Urinary bladder (tissue), 4 donors: Measurements from ENCODE around the gene HRCT1. TPM values are rescaled to one million over a fixed set of nuclear protein-coding genes. Genes with fewer than 3 reads are reported as not detected.

Source experiments
- DNase-seq: peaks from one replicate; pipeline ENCODE4 v3.0.0-alpha.2; 2015; ENCODE audit errors: extremely low spot score
- H3K27ac ChIP-seq: one replicate; pipeline ENCODE4 v1.5.1; 2013; ENCODE audit warnings: low read depth, mild to moderate bottlenecking, moderate library complexity
- H3K36me3 ChIP-seq: one replicate; pipeline ENCODE4 v1.6.1; 2013; ENCODE audit warnings: mild to moderate bottlenecking, moderate library complexity; ENCODE audit not compliant: insufficient read depth
- H3K4me1 ChIP-seq: one replicate; pipeline ENCODE4 v1.6.1; 2013; ENCODE audit warnings: mild to moderate bottlenecking, moderate library complexity; ENCODE audit not compliant: insufficient read depth
- H3K4me3 ChIP-seq: one replicate; pipeline ENCODE4 v1.5.1; 2013; ENCODE audit warnings: low read depth, low read length
- WGBS: extraction: QIAGEN DNeasy Blood & Tissue Kit; methylation state at CpG from one replicate; pipeline ENCODE4 v1.1.7; 2013; 5-methylcytosine and 5-hydroxymethylcytosine counted together
- polyA plus RNA-seq: library from polyadenylated mRNA; stranded (reverse); fragments of 200-250 nt; gene quantifications from one replicate; pipeline ENCODE4 v1.2.3, GENCODE V29; 2013
- total RNA-seq: library from RNA; depleted of rRNA; stranded (reverse); fragments of >200 nt; gene quantifications from one replicate; pipeline ENCODE4 v1.2.3, GENCODE V29; 2014
- donor health status: healthy with polysubstance abuse.
- donor health status: healthy.

Gene HRCT1
- total and polyA plus RNA-seq, 2 donors = 0.42 to 15.8 TPM

DNA sequence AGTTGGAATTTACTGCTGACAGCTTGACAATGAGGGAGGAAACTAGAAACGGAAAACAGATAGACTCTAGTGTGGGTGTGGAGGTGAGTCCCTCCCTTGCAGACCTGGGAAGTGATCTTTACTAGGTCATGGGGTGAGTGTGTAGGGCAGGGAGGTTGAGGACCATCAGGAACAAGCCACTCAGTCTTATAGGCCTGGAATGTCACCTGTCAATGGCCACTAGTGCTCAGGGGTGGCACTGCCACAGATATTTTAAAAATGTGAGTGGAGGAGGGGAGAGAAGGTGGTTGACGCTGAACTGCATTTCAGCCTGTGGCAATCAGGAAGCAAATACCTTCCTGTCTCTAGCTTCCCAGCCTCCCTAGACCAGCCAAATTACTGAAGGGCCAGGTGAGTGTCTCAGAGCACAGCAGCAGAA is 42.9 kb downstream of the HRCT1 start:
- no peak for DNase-seq
- WGBS = 38% methylated on average over 2 of the region's 2 CpGs
- H3K27ac ChIP-seq = no peak overlapping the region

DNA sequence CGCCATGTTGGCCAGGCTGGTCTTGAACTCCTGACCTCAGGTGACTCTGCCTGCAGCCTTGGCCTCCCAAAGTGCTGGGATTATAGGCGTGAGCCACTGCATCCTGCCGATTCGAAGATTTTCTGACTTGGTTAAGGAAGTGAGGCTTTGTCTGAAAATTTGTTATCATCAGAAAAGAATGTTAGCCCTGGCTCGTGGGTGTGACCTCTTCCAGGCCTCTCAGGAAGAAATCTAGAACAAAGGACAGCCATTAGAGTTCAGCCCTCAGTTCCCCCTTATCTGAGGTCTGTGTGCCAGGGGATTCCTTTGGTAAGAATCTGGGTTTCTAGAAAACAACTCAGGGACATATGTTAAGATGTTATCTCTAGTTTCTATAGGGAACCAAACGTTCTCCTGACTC is 45.7 kb downstream of the HRCT1 start:
- WGBS = 51% methylated on average over 6 of the region's 6 CpGs

More for the DNA sequence above, 42.9 kb downstream of the HRCT1 start:
- Histone ChIP-seq H3K4me1 (no peaks in the 10 kb centered on the region), H3K4me3 (no peak overlapping the region), H3K36me3 (no peaks in the 10 kb centered on the region)

DNA sequence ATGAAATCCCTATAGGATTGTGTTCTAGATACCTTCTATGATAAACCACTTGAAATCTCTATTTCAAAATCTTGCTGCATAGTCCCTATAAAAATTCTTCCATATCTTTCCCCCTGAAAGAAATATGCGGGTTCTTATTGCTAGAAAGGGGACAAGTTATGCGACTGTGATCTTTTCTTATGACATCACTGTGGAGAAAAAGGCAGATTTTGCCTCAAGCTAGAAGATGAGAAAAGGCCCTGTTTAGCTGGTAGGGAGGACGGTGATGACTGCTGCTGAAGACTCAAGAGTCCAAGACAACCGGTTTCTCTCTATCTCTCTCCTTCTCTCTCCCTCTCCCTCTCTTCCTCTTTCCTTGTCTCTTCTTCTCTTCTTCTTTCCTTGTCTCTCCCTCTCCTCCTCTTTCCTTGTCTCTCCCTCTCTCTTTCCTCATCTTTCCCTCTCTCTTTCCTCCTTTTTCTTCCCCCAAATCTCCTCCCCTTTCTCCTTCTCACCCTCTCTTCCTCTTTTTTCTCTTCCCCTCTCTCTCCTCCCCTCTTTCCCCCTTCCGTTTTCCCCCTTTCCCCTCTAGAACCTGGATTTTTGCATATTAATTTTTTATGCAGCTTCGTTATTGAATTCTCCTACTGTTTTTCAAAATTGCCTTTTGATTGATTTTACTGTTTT is 46.7 kb downstream of the HRCT1 start:
- DNase-seq = no peak
- Histone ChIP-seq H3K4me3 (no peak overlapping the region), H3K36me3 (no peaks in the 10 kb centered on the region), H3K27ac (no peak overlapping the region), H3K4me1 (no peaks in the 10 kb centered on the region)
- WGBS = 66% methylated on average over 6 of the region's 6 CpGs

More for the DNA sequence above, 45.7 kb downstream of the HRCT1 start:
- Histone ChIP-seq H3K27ac (no peak overlapping the region), H3K36me3 (no peaks in the 10 kb centered on the region), H3K4me3 (no peak overlapping the region), H3K4me1 (no peaks in the 10 kb centered on the region)
- DNase-seq = no peak

DNA sequence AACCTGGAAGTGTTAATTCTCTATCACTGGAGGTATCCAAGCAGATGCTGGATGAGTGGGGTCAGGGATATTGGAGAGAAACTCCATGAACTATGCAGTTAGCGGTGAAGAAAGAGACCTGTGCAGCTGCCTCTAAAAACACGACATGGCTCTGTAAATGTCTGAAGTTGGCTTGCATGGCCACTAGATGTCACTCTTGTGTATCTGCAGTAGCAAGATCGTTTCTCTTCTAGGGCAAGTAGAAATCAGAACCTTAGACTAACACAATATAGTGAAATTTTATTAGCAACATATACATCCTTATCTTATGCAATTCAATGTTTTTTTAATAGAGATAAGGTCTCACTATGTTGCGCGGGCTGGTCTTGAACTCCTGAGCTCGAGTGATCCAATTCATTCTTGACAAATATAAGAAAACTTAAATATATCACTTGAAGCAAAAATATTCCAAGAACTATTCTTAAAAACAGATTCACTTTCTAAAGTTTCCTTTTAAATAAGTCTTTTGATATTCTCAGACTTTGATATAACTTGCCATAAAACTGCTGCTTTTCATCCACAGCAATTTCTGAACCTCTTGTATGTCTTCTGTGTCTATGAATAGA is 49.0 kb downstream of the HRCT1 start:
- 6% methylated on average over 6 of the region's 6 CpGs for WGBS
- H3K4me3 ChIP-seq = no peak overlapping the region
- H3K27ac ChIP-seq = no peak overlapping the region
- DNase-seq = peak; percentile 23
- no peaks in the 10 kb centered on the region for H3K36me3 ChIP-seq
- no peaks in the 10 kb centered on the region for H3K4me1 ChIP-seq

DNA sequence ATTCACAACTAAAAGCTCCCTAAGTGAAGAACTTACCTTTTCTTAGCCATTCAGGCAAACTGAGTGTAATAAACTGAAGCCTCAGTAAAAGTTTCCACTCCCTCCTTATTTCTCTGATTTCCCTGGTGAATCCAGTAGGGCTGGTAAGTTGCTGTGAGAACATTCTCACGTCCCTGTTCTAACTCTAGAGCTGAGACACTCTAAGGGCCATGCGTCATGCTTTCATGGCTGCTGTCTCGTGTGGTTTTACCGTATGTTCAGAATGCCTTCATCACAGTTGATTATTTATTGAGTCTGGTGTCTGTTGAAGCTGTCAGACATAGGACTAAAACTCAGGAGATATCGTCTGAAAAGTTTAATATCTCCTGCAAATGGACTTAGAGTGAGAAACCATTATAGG is 50.6 kb downstream of the HRCT1 start:
- DNase-seq = no peak
- WGBS = 72% methylated on average over 5 of the region's 5 CpGs
- no peaks in the 10 kb centered on the region for H3K4me1 ChIP-seq
- no peak overlapping the region for H3K27ac ChIP-seq
- no peak overlapping the region for H3K4me3 ChIP-seq
- H3K36me3 ChIP-seq = no peaks in the 10 kb centered on the region

Other genes with a start within 250 kb of the HRCT1 start
- 99,097 TPM for gene RMRP, start 248.2 kb upstream of the HRCT1 start, total RNA-seq
- not detected for gene RMRP, start 248.2 kb upstream of the HRCT1 start, polyA plus RNA-seq
- 10.7 TPM for gene CCDC107, start 247.9 kb upstream of the HRCT1 start, total RNA-seq
- 71.5 TPM for gene CCDC107, start 247.9 kb upstream of the HRCT1 start, polyA plus RNA-seq
- gene ARHGEF39, start 241.0 kb upstream of the HRCT1 start, total RNA-seq = 4.7 TPM
- gene ARHGEF39, start 241.0 kb upstream of the HRCT1 start, polyA plus RNA-seq = 1.1 TPM
- 0.37 TPM for gene CA9, start 232.3 kb upstream of the HRCT1 start, total RNA-seq
- 1.8 TPM for gene CA9, start 232.3 kb upstream of the HRCT1 start, polyA plus RNA-seq
- 907 TPM for gene TPM2, start 216.3 kb upstream of the HRCT1 start, total RNA-seq
- 7,869 TPM for gene TPM2, start 216.3 kb upstream of the HRCT1 start, polyA plus RNA-seq
- 154 TPM for gene TLN1, start 174.0 kb upstream of the HRCT1 start, total RNA-seq
- 533 TPM for gene TLN1, start 174.0 kb upstream of the HRCT1 start, polyA plus RNA-seq
- 28.2 TPM for gene CREB3, start 173.5 kb upstream of the HRCT1 start, total RNA-seq
- 50.0 TPM for gene CREB3, start 173.5 kb upstream of the HRCT1 start, polyA plus RNA-seq
- gene GBA2, start 157.0 kb upstream of the HRCT1 start, total RNA-seq = 36.0 TPM
- 51.4 TPM for gene GBA2, start 157.0 kb upstream of the HRCT1 start, polyA plus RNA-seq
- 12.1 TPM for gene RGP1, start 156.9 kb upstream of the HRCT1 start, total RNA-seq
- gene RGP1, start 156.9 kb upstream of the HRCT1 start, polyA plus RNA-seq = 16.7 TPM
- 0.53 TPM for gene MSMP, start 151.9 kb upstream of the HRCT1 start, total RNA-seq
- gene MSMP, start 151.9 kb upstream of the HRCT1 start, polyA plus RNA-seq = 0.42 TPM
- gene NPR2, start 114.6 kb upstream of the HRCT1 start, total RNA-seq = 23.1 TPM
- 30.6 TPM for gene NPR2, start 114.6 kb upstream of the HRCT1 start, polyA plus RNA-seq
- 1.9 TPM for gene SPAG8, start 93.9 kb upstream of the HRCT1 start, total RNA-seq
- 1.9 TPM for gene SPAG8, start 93.9 kb upstream of the HRCT1 start, polyA plus RNA-seq
- gene HINT2, start 91.2 kb upstream of the HRCT1 start, total RNA-seq = 12.8 TPM
- gene HINT2, start 91.2 kb upstream of the HRCT1 start, polyA plus RNA-seq = 53.8 TPM
- gene FAM221B, start 77.5 kb upstream of the HRCT1 start, total RNA-seq = 0.21 TPM
- not detected for gene FAM221B, start 77.5 kb upstream of the HRCT1 start, polyA plus RNA-seq
- gene TMEM8B, start 77.0 kb upstream of the HRCT1 start, total RNA-seq = 4.8 TPM
- gene TMEM8B, start 77.0 kb upstream of the HRCT1 start, polyA plus RNA-seq = 23.8 TPM
- gene OR13J1, start 35.8 kb upstream of the HRCT1 start, total RNA-seq = not detected
- gene OR13J1, start 35.8 kb upstream of the HRCT1 start, polyA plus RNA-seq = not detected
- not detected for gene SPAAR, start 3.3 kb downstream of the HRCT1 start, total RNA-seq
- gene SPAAR, start 3.3 kb downstream of the HRCT1 start, polyA plus RNA-seq = 1.4 TPM
- not detected for gene OR2S2, start 52.0 kb downstream of the HRCT1 start, total RNA-seq
- gene OR2S2, start 52.0 kb downstream of the HRCT1 start, polyA plus RNA-seq = not detected
- 31.2 TPM for gene RECK, start 130.7 kb downstream of the HRCT1 start, total RNA-seq
- 17.1 TPM for gene RECK, start 130.7 kb downstream of the HRCT1 start, polyA plus RNA-seq
- 54.9 TPM for gene GLIPR2, start 230.5 kb downstream of the HRCT1 start, total RNA-seq
- gene GLIPR2, start 230.5 kb downstream of the HRCT1 start, polyA plus RNA-seq = 74.7 TPM